H1 (cell line): Measurements from ENCODE around the gene TMEM135. TPM values are rescaled to one million over a fixed set of nuclear protein-coding genes. Genes with fewer than 3 reads are reported as not detected.

Experiments
- CHD7 ChIP-seq: fragments of 300-600 bp; sonication (generic); IDR thresholded peaks from 2 replicates; pipeline ENCODE4 v1.7.1; 2012; ENCODE audit warnings: low read length, moderate library complexity, mild to moderate bottlenecking, inconsistent platforms; ENCODE audit not compliant: insufficient replicate concordance
- GABPA ChIP-seq: IDR thresholded peaks from 2 replicates; pipeline ENCODE4 v1.6.1; 2011; ENCODE audit warnings: mild to moderate bottlenecking, low read length, moderate library complexity, borderline replicate concordance; ENCODE audit not compliant: insufficient read depth
- HDAC6 ChIP-seq: IDR thresholded peaks from one replicate; pipeline ENCODE4 v1.7.1; 2012; ENCODE audit warnings: low read depth, mild to moderate bottlenecking, inconsistent platforms, low read length, moderate library complexity
- MAFK ChIP-seq: IDR thresholded peaks from 2 replicates; pipeline ENCODE4 v1.6.1; 2012; ENCODE audit warnings: low read depth, mild to moderate bottlenecking, improper control_type of control experiment, low read length
- POLR2A ChIP-seq, 2 experiments: IDR thresholded peaks; 1 replicate in 1 of 2; 2 replicates in 1 of 2; pipeline ENCODE4 v1.6.1; 2011; ENCODE audit warnings: low read depth in 2 of 2, low read length in 2 of 2, mild to moderate bottlenecking in 2 of 2; ENCODE audit errors: control extremely low read depth in 1 of 2
- POU5F1 ChIP-seq: IDR thresholded peaks from 2 replicates; pipeline ENCODE4 v1.6.1; 2011; ENCODE audit warnings: low read depth, mild to moderate bottlenecking, low read length, moderate library complexity
- polyA plus RNA-seq, 7 experiments: library from polyadenylated mRNA; depleted of rRNA in 3 of 7; stranded (reverse) in 5 of 7; unstranded in 2 of 7; fragments of >200 nt in 5 of 7; fragments of 200-250 nt in 2 of 7; gene quantifications; 1 replicate in 5 of 7; 2 replicates in 1 of 7; 4 replicates in 1 of 7; pipeline versions ENCODE4 v1.2.1 to v1.2.3, GENCODE V29; 2011 to 2013; ENCODE audit warnings: missing spikeins in 2 of 7, mixed read lengths in 2 of 7
- total RNA-seq: library from RNA; stranded (reverse); fragmentation: NEBNext Ultra II Directional; extraction: Animal tissue kit (Norgen Biotek cat#: 25700); gene quantifications from 2 replicates; pipeline ENCODE4 v1.2.1, GENCODE V29; 2021

Gene TMEM135
- total and polyA plus RNA-seq, 2 of the 8 experiments (the other 6 are each of a cell fraction or from before 2014, with no cell fraction given), result 9.3 to 31.3 TPM

DNA sequence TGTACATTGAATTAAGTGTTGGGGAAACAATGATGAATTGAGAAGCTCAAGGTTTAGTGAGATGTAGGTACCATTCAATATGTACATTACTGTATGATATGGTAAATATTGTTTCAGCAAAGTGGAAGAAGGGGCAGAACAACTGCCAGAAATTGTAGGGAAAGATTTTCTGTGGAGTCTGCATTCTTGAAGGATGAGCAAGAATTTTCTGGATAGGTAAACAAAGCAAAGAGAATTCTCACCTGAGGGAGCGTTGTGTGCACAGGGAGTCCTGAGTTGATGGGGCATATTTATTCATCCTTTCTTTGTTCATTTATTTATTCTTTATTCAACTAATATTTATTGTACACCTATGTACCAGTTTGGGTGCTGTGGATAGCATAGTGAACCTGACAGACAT is 83.2 kb downstream of the TMEM135 start (continued):
- TF ChIP-seq CHD7 (no peak), POU5F1 (no peak), POLR2A (IDR thresholded peaks at IDR 0.05; ENCODE audit: control extremely low read depth in 1 of 2, low read depth in 2 of 2, low read length in 2 of 2) (no peak), MAFK (no peak), GABPA (no peak), HDAC6 (no peak)
